H9 (cell line): ENCODE data around the gene C16orf95. TPM values are rescaled to one million over a fixed set of nuclear protein-coding genes. Genes with fewer than 3 reads are reported as not detected.

ENCODE experiments used
- DNase-seq: peaks from one replicate; pipeline ENCODE4 v3.0.0-alpha.2; 2017
- H2AFZ ChIP-seq: one replicate; pipeline ENCODE4 v1.6.1; 2013; ENCODE audit warnings: mild to moderate bottlenecking, low read length, control low read depth, moderate library complexity
- H2AK5ac ChIP-seq: 2 replicates; pipeline ENCODE4 v1.6.1; 2013; ENCODE audit warnings: low read length, control low read depth, mixed read lengths; ENCODE audit not compliant: insufficient read length
- H2BK120ac ChIP-seq: one replicate; pipeline ENCODE4 v1.6.1; 2013; ENCODE audit warnings: low read depth, mild to moderate bottlenecking, low read length, control low read depth, inconsistent platforms; ENCODE audit not compliant: poor library complexity, severe bottlenecking
- H2BK12ac ChIP-seq: 2 replicates; pipeline ENCODE4 v1.6.1; 2013; ENCODE audit warnings: low read length, control low read depth, mixed read lengths, low read depth; ENCODE audit not compliant: insufficient read length
- H2BK15ac ChIP-seq: 2 replicates; pipeline ENCODE4 v1.6.1; 2013; ENCODE audit warnings: low read depth, low read length, control low read depth
- H2BK20ac ChIP-seq: one replicate; pipeline ENCODE4 v1.6.1; 2013; ENCODE audit warnings: low read depth, mild to moderate bottlenecking, low read length, control low read depth, inconsistent platforms; ENCODE audit not compliant: poor library complexity, severe bottlenecking
- H2BK5ac ChIP-seq: 2 replicates; pipeline ENCODE4 v1.6.1; 2013; ENCODE audit warnings: low read length, control low read depth, mixed read lengths; ENCODE audit not compliant: insufficient read length
- H3K14ac ChIP-seq: 2 replicates; pipeline ENCODE4 v1.6.1; 2013; ENCODE audit warnings: low read length, control low read depth; ENCODE audit not compliant: insufficient read depth
- H3K18ac ChIP-seq: 2 replicates; pipeline ENCODE4 v1.6.1; 2013; ENCODE audit warnings: low read depth, mild to moderate bottlenecking, mixed read lengths, low read length, control low read depth; ENCODE audit not compliant: insufficient read length
- H3K23ac ChIP-seq: 2 replicates; pipeline ENCODE4 v1.6.1; 2013; ENCODE audit warnings: low read length, control low read depth, mixed read lengths, low read depth; ENCODE audit not compliant: insufficient read length
- H3K23me2 ChIP-seq: 2 replicates; pipeline ENCODE4 v1.6.1; 2013; ENCODE audit warnings: low read depth, mild to moderate bottlenecking, mixed read lengths, low read length, control low read depth; ENCODE audit not compliant: insufficient read length, poor library complexity, severe bottlenecking
- H3K27ac ChIP-seq: 2 replicates; pipeline ENCODE4 v1.5.1; 2013; ENCODE audit warnings: low read length, control low read depth, mixed read lengths, low read depth; ENCODE audit not compliant: insufficient read length
- H3K27me3 ChIP-seq: 2 replicates; pipeline ENCODE4 v1.6.1; 2013; ENCODE audit warnings: low read length, control low read depth, inconsistent platforms; ENCODE audit not compliant: insufficient read depth
- H3K4ac ChIP-seq: 2 replicates; pipeline ENCODE4 v1.6.1; 2013; ENCODE audit warnings: low read depth, mild to moderate bottlenecking, control low read depth, inconsistent platforms, low read length, moderate library complexity
- H3K4me1 ChIP-seq: 2 replicates; pipeline ENCODE4 v1.6.1; 2013; ENCODE audit warnings: low read length, control low read depth, inconsistent platforms; ENCODE audit not compliant: insufficient read depth
- H3K4me2 ChIP-seq: 2 replicates; pipeline ENCODE4 v1.6.1; 2013; ENCODE audit warnings: low read length, control low read depth, mixed read lengths; ENCODE audit not compliant: insufficient read length, insufficient read depth
- H3K56ac ChIP-seq: 2 replicates; pipeline ENCODE4 v1.6.1; 2013; ENCODE audit warnings: low read depth, mild to moderate bottlenecking, mixed read lengths, low read length, control low read depth; ENCODE audit not compliant: insufficient read length
- H3K79me1 ChIP-seq: 2 replicates; pipeline ENCODE4 v1.6.1; 2013; ENCODE audit warnings: low read depth, mild to moderate bottlenecking, moderate library complexity, low read length, control low read depth, inconsistent platforms; ENCODE audit not compliant: insufficient read depth, poor library complexity, severe bottlenecking
- H3K79me2 ChIP-seq: 2 replicates; pipeline ENCODE4 v1.6.1; 2013; ENCODE audit warnings: low read length, control low read depth, inconsistent platforms; ENCODE audit not compliant: insufficient read depth
- H3K9ac ChIP-seq: 2 replicates; pipeline ENCODE4 v1.6.1; 2013; ENCODE audit warnings: low read length, control low read depth, mixed read lengths; ENCODE audit not compliant: insufficient read length; ENCODE audit errors: extremely low read depth
- H3K9me3 ChIP-seq: one replicate; pipeline ENCODE4 v1.6.1; 2013; ENCODE audit warnings: low read depth, low read length, inconsistent platforms; ENCODE audit not compliant: control insufficient read depth
- H3T11ph ChIP-seq: one replicate; pipeline ENCODE4 v1.6.1; 2013; ENCODE audit warnings: mild to moderate bottlenecking, low read length, control low read depth, inconsistent platforms
- H4K20me1 ChIP-seq: one replicate; pipeline ENCODE4 v1.6.1; 2013; ENCODE audit not compliant: control insufficient read depth, insufficient read length, insufficient read depth
- H4K5ac ChIP-seq: 2 replicates; pipeline ENCODE4 v1.6.1; 2013; ENCODE audit warnings: low read depth, mild to moderate bottlenecking, mixed read lengths, low read length, control low read depth; ENCODE audit not compliant: insufficient read length
- H4K8ac ChIP-seq: replicated peaks from 2 replicates; pipeline ENCODE4 v1.6.1; 2013; ENCODE audit warnings: low read length, control low read depth, mixed read lengths, low read depth; ENCODE audit not compliant: insufficient read length
- H4K91ac ChIP-seq: 2 replicates; pipeline ENCODE4 v1.6.1; 2013; ENCODE audit warnings: low read depth, mild to moderate bottlenecking, moderate library complexity, mixed read lengths, low read length, control low read depth; ENCODE audit not compliant: insufficient read length
- H3K27ac Mint-ChIP-seq, 3 experiments: 2 replicates in 2 of 3; 3 replicates in 1 of 3; pipeline ENCODE4 v1.8.0; 2020 to 2021; ENCODE audit warnings: mixed read lengths in 3 of 3, mild to moderate bottlenecking in 1 of 3, moderate library complexity in 1 of 3
- H3K27me3 Mint-ChIP-seq: 2 replicates; pipeline ENCODE4 v1.8.0; 2021; ENCODE audit warnings: low read depth, mild to moderate bottlenecking, moderate library complexity, mixed read lengths
- H3K36me3 Mint-ChIP-seq, 3 experiments: 2 replicates in 2 of 3; 3 replicates in 1 of 3; pipeline ENCODE4 v1.8.0; 2020 to 2021; ENCODE audit warnings: low read depth in 3 of 3, mixed read lengths in 3 of 3; ENCODE audit not compliant: insufficient read depth in 1 of 3
- H3K4me1 Mint-ChIP-seq, 2 experiments: 2 replicates each; pipeline ENCODE4 v1.8.0; 2020; ENCODE audit warnings: mixed read lengths in 2 of 2
- H3K4me3 Mint-ChIP-seq, 2 experiments: 2 replicates in 1 of 2; 3 replicates in 1 of 2; pipeline ENCODE4 v1.8.0; 2020 to 2021; ENCODE audit warnings: mild to moderate bottlenecking in 2 of 2, mixed read lengths in 2 of 2, moderate library complexity in 1 of 2
- H3K9me3 Mint-ChIP-seq, 2 experiments: 2 replicates in 1 of 2; 3 replicates in 1 of 2; pipeline ENCODE4 v1.8.0; 2020; ENCODE audit warnings: mild to moderate bottlenecking in 2 of 2, mixed read lengths in 2 of 2, moderate library complexity in 1 of 2
- CTCF ChIP-seq: fragments of 200-600 bp; sonication (generic); conservative IDR thresholded peaks from 3 replicates; pipeline ENCODE4 v1.8.0; 2021; ENCODE audit warnings: antibody characterized with exemption, mild to moderate bottlenecking
- WGBS: extraction: QIAGEN DNeasy Blood & Tissue Kit; methylation state at CpG from one replicate; pipeline ENCODE4 v1.1.7; 2013; ENCODE audit warnings: missing lambda C conversion rate, low lambda C conversion rate, mixed read lengths; ENCODE audit not compliant: insufficient read length; ENCODE audit errors: extremely low coverage; 5-methylcytosine and 5-hydroxymethylcytosine counted together
- total RNA-seq: library from RNA; stranded (reverse); gene quantifications from 2 replicates; pipeline ENCODE4 v1.2.1, GENCODE V29; 2021

C16orf95 gene
- total RNA-seq, 1 experiment from 2014 or later, result 5.6 TPM

GRCh38 chr16:87323727-87324410, 6.7 kb upstream of the C16orf95 start:
- Mint-ChIP-seq H3K36me3 (peaks cover 0 to 1% (median 0%) of the 10 kb centered on the region in 3 experiments; a peak in 2 of 7 replicates), H3K9me3 (no peaks in the 10 kb centered on the region), H3K27ac (peak overlapping the region in 1 of 3 experiments; percentile 78; a peak in 2 of 7 replicates), H3K27me3 (no peaks in the 10 kb centered on the region), H3K4me1 (peaks cover 0 to 3% of the 10 kb centered on the region in 2 experiments; a peak in 2 of 4 replicates), H3K4me3 (no peak overlapping the region)
- no peak overlapping the region for H4K8ac ChIP-seq
- no peaks in the 10 kb centered on the region for H3K9me3 ChIP-seq
- no peak overlapping the region for H3K14ac ChIP-seq
- H3T11ph ChIP-seq, result no peak overlapping the region
- TF ChIP-seq CTCF, result no peak
- H2BK5ac ChIP-seq, result no peak overlapping the region
- H4K20me1 ChIP-seq, result no peaks in the 10 kb centered on the region
- no peaks in the 10 kb centered on the region for H3K79me1 ChIP-seq
- DNase-seq, result no peak
- no peak overlapping the region for H4K91ac ChIP-seq
- H2AK5ac ChIP-seq, result no peak overlapping the region
- no peak overlapping the region for H2BK12ac ChIP-seq
- no peak overlapping the region for H2BK20ac ChIP-seq
- H2BK120ac ChIP-seq, result no peak overlapping the region
- no peak overlapping the region for H3K56ac ChIP-seq
- H4K5ac ChIP-seq, result no peak overlapping the region
- H3K23me2 ChIP-seq, result no peaks in the 10 kb centered on the region
- H2AFZ ChIP-seq, result no peak overlapping the region
- no peak overlapping the region for H3K4ac ChIP-seq
- no peaks in the 10 kb centered on the region for H3K27me3 ChIP-seq
- no peaks in the 10 kb centered on the region for H3K79me2 ChIP-seq
- H3K4me1 ChIP-seq, result no peaks in the 10 kb centered on the region
- no peak overlapping the region for H3K18ac ChIP-seq
- H3K23ac ChIP-seq, result no peak overlapping the region
- no peak overlapping the region for H2BK15ac ChIP-seq
- H3K27ac ChIP-seq, result no peak overlapping the region
- no CpG with 5 or more reads among the region's 21 CpGs for WGBS
- H3K4me2 ChIP-seq, result no peak overlapping the region
- no peak overlapping the region for H3K9ac ChIP-seq
